ENCODE measurements around the gene STRADB. TPM values are rescaled to one million over a fixed set of nuclear protein-coding genes. Genes with fewer than 3 reads are reported as not detected.

STRADB gene
- total and polyA plus RNA-seq, 2 donors from 2014 or later = 26.1 to 60.3 TPM

DNA sequence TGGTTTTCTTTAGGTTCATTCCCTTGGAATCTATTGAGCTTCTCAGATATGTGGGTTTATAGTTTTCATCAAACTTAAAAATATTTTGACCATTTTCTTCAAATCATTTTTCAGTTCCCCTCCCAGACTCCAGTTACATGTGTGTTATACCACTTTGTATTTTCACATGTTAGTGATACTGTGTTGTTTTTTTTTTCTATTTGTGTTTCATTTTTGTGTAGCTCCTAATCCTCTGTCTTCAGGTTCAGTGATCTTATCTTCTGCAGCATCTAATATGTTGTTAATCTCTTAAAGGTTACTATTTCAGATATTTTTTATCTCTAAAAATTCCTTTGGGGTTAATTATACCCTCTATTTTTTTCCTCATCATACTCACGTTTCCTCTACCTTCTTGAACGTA lies 51.2 kb downstream of the STRADB start:
- TF ChIP-seq, protein P1, sequence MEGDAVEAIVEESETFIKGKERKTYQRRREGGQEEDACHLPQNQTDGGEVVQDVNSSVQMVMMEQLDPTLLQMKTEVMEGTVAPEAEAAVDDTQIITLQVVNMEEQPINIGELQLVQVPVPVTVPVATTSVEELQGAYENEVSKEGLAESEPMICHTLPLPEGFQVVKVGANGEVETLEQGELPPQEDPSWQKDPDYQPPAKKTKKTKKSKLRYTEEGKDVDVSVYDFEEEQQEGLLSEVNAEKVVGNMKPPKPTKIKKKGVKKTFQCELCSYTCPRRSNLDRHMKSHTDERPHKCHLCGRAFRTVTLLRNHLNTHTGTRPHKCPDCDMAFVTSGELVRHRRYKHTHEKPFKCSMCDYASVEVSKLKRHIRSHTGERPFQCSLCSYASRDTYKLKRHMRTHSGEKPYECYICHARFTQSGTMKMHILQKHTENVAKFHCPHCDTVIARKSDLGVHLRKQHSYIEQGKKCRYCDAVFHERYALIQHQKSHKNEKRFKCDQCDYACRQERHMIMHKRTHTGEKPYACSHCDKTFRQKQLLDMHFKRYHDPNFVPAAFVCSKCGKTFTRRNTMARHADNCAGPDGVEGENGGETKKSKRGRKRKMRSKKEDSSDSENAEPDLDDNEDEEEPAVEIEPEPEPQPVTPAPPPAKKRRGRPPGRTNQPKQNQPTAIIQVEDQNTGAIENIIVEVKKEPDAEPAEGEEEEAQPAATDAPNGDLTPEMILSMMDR (IDR thresholded peaks at IDR 0.05; ENCODE audit: borderline replicate concordance, extremely low read depth, insufficient read depth) = no peak
- FAIRE-seq (no peak), DNase-seq (no peak)
- Histone ChIP-seq H3K27ac (ENCODE audit: low read depth in 2 of 2, low read length in 2 of 2) (no peak overlapping the region), H3K27me3 (ENCODE audit: control insufficient read depth, insufficient read depth, low read length) (no peaks in the 10 kb centered on the region), H3K4me1 (ENCODE audit: control insufficient read depth in 2 of 3, insufficient read depth in 2 of 3, low read depth in 1 of 3, low read length in 3 of 3) (no peaks in the 10 kb centered on the region), H3K4me3 (ENCODE audit: low read length in 3 of 3) (no peak overlapping the region), H3K9ac (ENCODE audit: low read length in 3 of 3) (no peak overlapping the region), H3K36me3 (ENCODE audit: control insufficient read depth in 2 of 3, insufficient read depth in 3 of 3, low read length in 3 of 3) (no peaks in the 10 kb centered on the region), H3K9me3 (ENCODE audit: control insufficient read depth in 2 of 3, insufficient read depth in 1 of 3, low read length in 3 of 3) (peaks cover 0 to 17% (median 0%) of the 10 kb centered on the region in 3 donors)
- intact Hi-C loops (cut with DNase I) = no loop called here

DNA sequence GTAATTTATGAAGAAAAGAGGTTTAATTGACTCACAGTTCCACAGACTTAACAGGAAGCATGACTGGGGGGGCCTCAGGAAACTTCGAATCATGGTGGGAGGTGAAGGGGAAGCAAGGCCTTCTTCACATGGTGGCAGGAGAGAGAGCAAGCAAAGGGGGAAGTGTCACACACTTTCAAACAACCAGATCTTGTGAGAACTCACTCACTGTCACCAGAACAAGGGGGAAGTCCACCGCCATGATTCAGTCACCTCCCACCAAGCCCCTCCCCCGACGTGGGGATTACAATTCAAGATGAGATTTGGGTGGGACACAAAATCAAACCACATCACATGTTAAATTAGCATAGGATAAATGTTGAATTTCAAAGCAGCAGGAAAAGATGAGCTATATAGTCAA lies 56.2 kb downstream of the STRADB start:
- H3K9ac ChIP-seq (ENCODE audit: low read length in 3 of 3) = no peak overlapping the region
- no peaks in the 10 kb centered on the region for H3K4me1 ChIP-seq (ENCODE audit: control insufficient read depth in 2 of 3, insufficient read depth in 2 of 3, low read depth in 1 of 3, low read length in 3 of 3)
- FAIRE-seq = no peak
- no peak for DNase-seq
- H3K9me3 ChIP-seq (ENCODE audit: control insufficient read depth in 2 of 3, insufficient read depth in 1 of 3, low read length in 3 of 3) = peaks cover 0 to 10% (median 0%) of the 10 kb centered on the region in 3 donors
- TF ChIP-seq, protein P1 (IDR thresholded peaks at IDR 0.05; ENCODE audit: borderline replicate concordance, extremely low read depth, insufficient read depth) = no peak
- H3K27me3 ChIP-seq (ENCODE audit: control insufficient read depth, insufficient read depth, low read length) = no peaks in the 10 kb centered on the region
- H3K27ac ChIP-seq (ENCODE audit: low read depth in 2 of 2, low read length in 2 of 2) = no peak overlapping the region
- no peaks in the 10 kb centered on the region for H3K36me3 ChIP-seq (ENCODE audit: control insufficient read depth in 2 of 3, insufficient read depth in 3 of 3, low read length in 3 of 3)
- intact Hi-C loops (cut with DNase I) = no loop called here
- no peak overlapping the region for H3K4me3 ChIP-seq (ENCODE audit: low read length in 3 of 3)

DNA sequence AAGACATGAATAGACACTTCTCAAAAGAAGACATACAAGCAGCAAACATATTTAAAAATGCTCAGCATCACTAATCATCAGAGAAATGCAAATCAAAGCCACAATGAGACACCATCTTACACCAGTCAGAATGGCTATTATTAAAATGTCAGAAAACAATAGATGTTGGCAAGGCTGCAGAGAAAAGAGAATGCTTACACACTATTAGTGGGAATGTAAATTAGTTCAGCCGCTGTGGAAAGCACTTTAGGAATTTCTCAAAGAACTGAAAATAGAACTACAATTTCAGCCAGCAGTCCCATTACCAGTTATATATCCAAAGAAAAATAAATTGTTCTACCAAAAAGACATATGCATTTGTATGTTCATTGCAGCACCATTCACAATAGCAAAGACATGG lies 61.7 kb downstream of the STRADB start:
- Histone ChIP-seq H3K27me3 (ENCODE audit: control insufficient read depth, insufficient read depth, low read length) (no peaks in the 10 kb centered on the region), H3K4me1 (ENCODE audit: control insufficient read depth in 2 of 3, insufficient read depth in 2 of 3, low read depth in 1 of 3, low read length in 3 of 3) (no peaks in the 10 kb centered on the region), H3K36me3 (ENCODE audit: control insufficient read depth in 2 of 3, insufficient read depth in 3 of 3, low read length in 3 of 3) (no peaks in the 10 kb centered on the region), H3K9ac (ENCODE audit: low read length in 3 of 3) (no peak overlapping the region), H3K9me3 (ENCODE audit: control insufficient read depth in 2 of 3, insufficient read depth in 1 of 3, low read length in 3 of 3) (no peaks in the 10 kb centered on the region), H3K4me3 (ENCODE audit: low read length in 3 of 3) (no peak overlapping the region), H3K27ac (ENCODE audit: low read depth in 2 of 2, low read length in 2 of 2) (no peak overlapping the region)
- intact Hi-C loops (cut with DNase I) = no loop called here
- FAIRE-seq = no peak
- TF ChIP-seq, protein P1 (IDR thresholded peaks at IDR 0.05; ENCODE audit: borderline replicate concordance, extremely low read depth, insufficient read depth) = no peak
- no peak for DNase-seq

Data from kidney (tissue), 14 donors.